Esophagus muscularis mucosa (tissue), 3 donors: ENCODE measurements around the gene LEKR1.

ENCODE experiments used
- POLR2A ChIP-seq: fragments of 450-650 bp; IDR thresholded peaks from one replicate; pipeline ENCODE4 v1.6.1; 2017; ENCODE audit warnings: antibody characterized with exemption, moderate library complexity, mild to moderate bottlenecking, low read depth
- TF ChIP-seq, protein P1 (sequence below), 3 experiments: fragments of 200-600 bp in 2 of 3; fragments of 450-650 bp in 1 of 3; sonication (generic) in 2 of 3; IDR thresholded peaks; one replicate each; pipeline ENCODE4 v1.5.1; 2017 to 2019; ENCODE audit warnings: antibody characterized with exemption in 3 of 3, mild to moderate bottlenecking in 2 of 3, moderate library complexity in 1 of 3

- TF ChIP-seq, protein P1, sequence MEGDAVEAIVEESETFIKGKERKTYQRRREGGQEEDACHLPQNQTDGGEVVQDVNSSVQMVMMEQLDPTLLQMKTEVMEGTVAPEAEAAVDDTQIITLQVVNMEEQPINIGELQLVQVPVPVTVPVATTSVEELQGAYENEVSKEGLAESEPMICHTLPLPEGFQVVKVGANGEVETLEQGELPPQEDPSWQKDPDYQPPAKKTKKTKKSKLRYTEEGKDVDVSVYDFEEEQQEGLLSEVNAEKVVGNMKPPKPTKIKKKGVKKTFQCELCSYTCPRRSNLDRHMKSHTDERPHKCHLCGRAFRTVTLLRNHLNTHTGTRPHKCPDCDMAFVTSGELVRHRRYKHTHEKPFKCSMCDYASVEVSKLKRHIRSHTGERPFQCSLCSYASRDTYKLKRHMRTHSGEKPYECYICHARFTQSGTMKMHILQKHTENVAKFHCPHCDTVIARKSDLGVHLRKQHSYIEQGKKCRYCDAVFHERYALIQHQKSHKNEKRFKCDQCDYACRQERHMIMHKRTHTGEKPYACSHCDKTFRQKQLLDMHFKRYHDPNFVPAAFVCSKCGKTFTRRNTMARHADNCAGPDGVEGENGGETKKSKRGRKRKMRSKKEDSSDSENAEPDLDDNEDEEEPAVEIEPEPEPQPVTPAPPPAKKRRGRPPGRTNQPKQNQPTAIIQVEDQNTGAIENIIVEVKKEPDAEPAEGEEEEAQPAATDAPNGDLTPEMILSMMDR (IDR thresholded peaks at IDR 0.05) = no peak
- no peak for TF ChIP-seq POLR2A
These were observed 225.4 kb downstream of the LEKR1 start for GRCh38 chr3:157051591-157051990.
